Gastrocnemius medialis (tissue), 4 donors: ENCODE results near the gene EIF4A2. TPM values are rescaled to one million over a fixed set of nuclear protein-coding genes. Genes with fewer than 3 reads are reported as not detected.

ENCODE experiments used
- ATAC-seq, 2 donors: fragments of 150-250 bp; one replicate each; pipeline ENCODE4 v1.9.1; 2016
- DNase-seq, 2 donors: peaks; one replicate each; pipeline ENCODE4 v3.0.0-alpha.2; 2019
- H3K27ac ChIP-seq, 4 donors: fragments of 200-600 bp; sonication (generic); 1 replicate in 1 of 4; 2 replicates in 3 of 4; pipeline ENCODE4 v1.5.1; 2016 to 2018; ENCODE audit warnings: mild to moderate bottlenecking in 2 of 4, moderate library complexity in 1 of 4
- H3K27me3 ChIP-seq, 3 donors: fragments of 200-600 bp; sonication (generic) in 2 of 3; 1 replicate in 1 of 3; 2 replicates in 2 of 3; pipeline versions ENCODE4 v1.5.1 to v1.6.0; 2016 to 2019; ENCODE audit warnings: mild to moderate bottlenecking in 1 of 3, moderate library complexity in 1 of 3
- H3K36me3 ChIP-seq, 2 donors: fragments of 200-600 bp; sonication (generic) in 1 of 2; one replicate each; pipeline ENCODE4 v1.5.1; 2017 to 2018
- H3K4me1 ChIP-seq, 2 donors: fragments of 200-600 bp; sonication (generic) in 1 of 2; one replicate each; pipeline ENCODE4 v1.5.1; 2016 to 2017; ENCODE audit warnings: mild to moderate bottlenecking in 2 of 2
- H3K4me3 ChIP-seq, 4 donors: fragments of 200-600 bp; sonication (generic) in 3 of 4; 1 replicate in 1 of 4; 2 replicates in 3 of 4; pipeline ENCODE4 v1.5.1; 2016 to 2019; ENCODE audit warnings: mild to moderate bottlenecking in 2 of 4
- H3K9me3 ChIP-seq, 3 donors: fragments of 200-600 bp; sonication (generic) in 2 of 3; 1 replicate in 1 of 3; 2 replicates in 2 of 3; pipeline ENCODE4 v1.5.1; 2016 to 2019
- POLR2A ChIP-seq, 2 donors: fragments of 450-650 bp; IDR thresholded peaks; one replicate each; pipeline ENCODE4 v1.6.1; 2017; ENCODE audit warnings: antibody characterized with exemption in 2 of 2, mild to moderate bottlenecking in 2 of 2, moderate library complexity in 2 of 2
- in situ Hi-C, 4 donors: fragments of 200-750 bp; cut with MboI; loops; one replicate each; pipeline versions ENCODE4 v1.15.0 to v1.8.0; 2017; ENCODE audit warnings: low sequenced_read_pairs in 4 of 4
- intact Hi-C: fragments of 100-400 bp; cut with DNase I; formaldehyde crosslinking; loops from one replicate; pipeline ENCODE4 v1.15.1; 2023; ENCODE audit warnings: low total_unique reads
- total RNA-seq, 4 donors: library from RNA; depleted of rRNA; stranded (reverse); fragments of >200 nt; gene quantifications; one replicate each; pipeline versions ENCODE4 v1.1.0 to v1.2.3, GENCODE V29; 2016
- TF ChIP-seq, protein P1 (sequence below), 5 experiments: fragments of 450-650 bp in 3 of 5; fragments of 200-600 bp in 2 of 5; sonication (generic) in 2 of 5; IDR thresholded peaks in 4 of 5; conservative IDR thresholded peaks in 1 of 5; 1 replicate in 4 of 5; 2 replicates in 1 of 5; pipeline ENCODE4 v1.5.1; 2016 to 2019; ENCODE audit warnings: antibody characterized with exemption in 5 of 5, mild to moderate bottlenecking in 3 of 5, moderate library complexity in 3 of 5

EIF4A2 gene
- total RNA-seq, 4 donors from 2014 or later: 531 to 622 (median 574) TPM

GRCh38 chr3:186750316-186750715 lies 33.1 kb upstream of the EIF4A2 start:
- in situ Hi-C loops (no loop called here), intact Hi-C loops (no loop called here)
- Histone ChIP-seq H3K36me3 (no peaks in the 10 kb centered on the region), H3K27ac (no peak overlapping the region), H3K27me3 (peaks cover 0 to 8% (median 0%) of the 10 kb centered on the region in 3 donors), H3K4me3 (no peak overlapping the region), H3K4me1 (no peaks in the 10 kb centered on the region), H3K9me3 (no peaks in the 10 kb centered on the region)
- DNase-seq (no peak), ATAC-seq (no peak)
- TF ChIP-seq, protein P1, sequence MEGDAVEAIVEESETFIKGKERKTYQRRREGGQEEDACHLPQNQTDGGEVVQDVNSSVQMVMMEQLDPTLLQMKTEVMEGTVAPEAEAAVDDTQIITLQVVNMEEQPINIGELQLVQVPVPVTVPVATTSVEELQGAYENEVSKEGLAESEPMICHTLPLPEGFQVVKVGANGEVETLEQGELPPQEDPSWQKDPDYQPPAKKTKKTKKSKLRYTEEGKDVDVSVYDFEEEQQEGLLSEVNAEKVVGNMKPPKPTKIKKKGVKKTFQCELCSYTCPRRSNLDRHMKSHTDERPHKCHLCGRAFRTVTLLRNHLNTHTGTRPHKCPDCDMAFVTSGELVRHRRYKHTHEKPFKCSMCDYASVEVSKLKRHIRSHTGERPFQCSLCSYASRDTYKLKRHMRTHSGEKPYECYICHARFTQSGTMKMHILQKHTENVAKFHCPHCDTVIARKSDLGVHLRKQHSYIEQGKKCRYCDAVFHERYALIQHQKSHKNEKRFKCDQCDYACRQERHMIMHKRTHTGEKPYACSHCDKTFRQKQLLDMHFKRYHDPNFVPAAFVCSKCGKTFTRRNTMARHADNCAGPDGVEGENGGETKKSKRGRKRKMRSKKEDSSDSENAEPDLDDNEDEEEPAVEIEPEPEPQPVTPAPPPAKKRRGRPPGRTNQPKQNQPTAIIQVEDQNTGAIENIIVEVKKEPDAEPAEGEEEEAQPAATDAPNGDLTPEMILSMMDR (IDR thresholded peaks at IDR 0.05 in 4 of 5, conservative IDR thresholded peaks at IDR 0.05 in 1 of 5): no peak
- no peak for TF ChIP-seq POLR2A (IDR thresholded peaks at IDR 0.05)

DNA sequence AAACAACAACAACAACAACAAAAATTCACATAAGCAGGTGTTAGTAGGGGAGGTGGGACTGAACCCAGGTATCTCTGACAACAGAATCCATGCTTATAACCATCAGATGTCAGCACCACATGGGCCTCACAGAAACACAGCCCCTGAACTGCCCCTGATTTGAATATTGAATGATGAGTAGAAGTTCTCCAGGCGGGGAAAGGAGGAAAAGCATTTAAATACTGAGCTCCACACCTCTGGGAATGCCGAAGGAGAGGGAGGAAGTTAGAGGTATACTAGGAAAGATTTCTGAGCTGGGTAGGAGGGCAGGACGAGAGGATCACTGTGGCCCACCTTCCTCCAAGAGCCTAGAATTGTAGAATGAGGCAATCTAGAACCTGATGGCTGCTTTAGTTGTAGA lies 31.9 kb upstream of the EIF4A2 start:
- ATAC-seq (no peak), DNase-seq (no peak)
- Histone ChIP-seq H3K36me3 (no peaks in the 10 kb centered on the region), H3K4me1 (no peaks in the 10 kb centered on the region), H3K9me3 (no peaks in the 10 kb centered on the region), H3K4me3 (no peak overlapping the region), H3K27ac (no peak overlapping the region), H3K27me3 (peaks cover 0 to 8% (median 0%) of the 10 kb centered on the region in 3 donors)
- in situ Hi-C loops: no loop called here
- intact Hi-C loops: no loop called here
- TF ChIP-seq POLR2A (IDR thresholded peaks at IDR 0.05): no peak
- TF ChIP-seq, protein P1 (IDR thresholded peaks at IDR 0.05 in 4 of 5, conservative IDR thresholded peaks at IDR 0.05 in 1 of 5): no peak

- H3K36me3 ChIP-seq: no peaks in the 10 kb centered on the region
- H3K9me3 ChIP-seq: no peaks in the 10 kb centered on the region
- TF ChIP-seq, protein P1 (IDR thresholded peaks at IDR 0.05 in 4 of 5, conservative IDR thresholded peaks at IDR 0.05 in 1 of 5): no peak
- no peak for TF ChIP-seq POLR2A (IDR thresholded peaks at IDR 0.05)
- no peaks in the 10 kb centered on the region for H3K4me1 ChIP-seq
- no peak overlapping the region for H3K4me3 ChIP-seq
- DNase-seq (no peak), ATAC-seq (no peak)
- no peak overlapping the region for H3K27ac ChIP-seq
- in situ Hi-C loops: no loop called here
- intact Hi-C loops: no loop called here
- H3K27me3 ChIP-seq: peaks cover 0 to 8% (median 0%) of the 10 kb centered on the region in 3 donors
These were observed 29.4 kb upstream of the EIF4A2 start for GRCh38 chr3:186754006-186754405.

- H3K27ac ChIP-seq: no peak overlapping the region
- no peaks in the 10 kb centered on the region for H3K9me3 ChIP-seq
- TF ChIP-seq, protein P1 (IDR thresholded peaks at IDR 0.05 in 4 of 5, conservative IDR thresholded peaks at IDR 0.05 in 1 of 5): no peak
- no peak for TF ChIP-seq POLR2A (IDR thresholded peaks at IDR 0.05)
- intact Hi-C loops: no loop called here
- DNase-seq (no peak), ATAC-seq (no peak)
- no peak overlapping the region for H3K4me3 ChIP-seq
- no peaks in the 10 kb centered on the region for H3K36me3 ChIP-seq
- in situ Hi-C loops: no loop called here
- peaks cover 0 to 8% (median 0%) of the 10 kb centered on the region in 3 donors for H3K27me3 ChIP-seq
- H3K4me1 ChIP-seq: no peaks in the 10 kb centered on the region
These were observed 28.5 kb upstream of the EIF4A2 start for GRCh38 chr3:186754871-186755270.

GRCh38 chr3:186757214-186757613 lies 26.2 kb upstream of the EIF4A2 start:
- Histone ChIP-seq H3K4me3 (no peak overlapping the region), H3K4me1 (no peaks in the 10 kb centered on the region), H3K27ac (no peak overlapping the region), H3K27me3 (peaks cover 0 to 8% (median 0%) of the 10 kb centered on the region in 3 donors), H3K36me3 (no peaks in the 10 kb centered on the region), H3K9me3 (no peaks in the 10 kb centered on the region)
- ATAC-seq: no peak
- TF ChIP-seq, protein P1 (IDR thresholded peaks at IDR 0.05 in 4 of 5, conservative IDR thresholded peaks at IDR 0.05 in 1 of 5): no peak
- no peak for TF ChIP-seq POLR2A (IDR thresholded peaks at IDR 0.05)
- no peak for DNase-seq
- intact Hi-C loops (no loop called here), in situ Hi-C loops (no loop called here)
